ENCODE measurements around the gene ALOX5. TPM values are rescaled to one million over a fixed set of nuclear protein-coding genes. Genes with fewer than 3 reads are reported as not detected.

The ALOX5 gene
- total RNA-seq, 1 experiment from 2014 or later: not detected

DNA sequence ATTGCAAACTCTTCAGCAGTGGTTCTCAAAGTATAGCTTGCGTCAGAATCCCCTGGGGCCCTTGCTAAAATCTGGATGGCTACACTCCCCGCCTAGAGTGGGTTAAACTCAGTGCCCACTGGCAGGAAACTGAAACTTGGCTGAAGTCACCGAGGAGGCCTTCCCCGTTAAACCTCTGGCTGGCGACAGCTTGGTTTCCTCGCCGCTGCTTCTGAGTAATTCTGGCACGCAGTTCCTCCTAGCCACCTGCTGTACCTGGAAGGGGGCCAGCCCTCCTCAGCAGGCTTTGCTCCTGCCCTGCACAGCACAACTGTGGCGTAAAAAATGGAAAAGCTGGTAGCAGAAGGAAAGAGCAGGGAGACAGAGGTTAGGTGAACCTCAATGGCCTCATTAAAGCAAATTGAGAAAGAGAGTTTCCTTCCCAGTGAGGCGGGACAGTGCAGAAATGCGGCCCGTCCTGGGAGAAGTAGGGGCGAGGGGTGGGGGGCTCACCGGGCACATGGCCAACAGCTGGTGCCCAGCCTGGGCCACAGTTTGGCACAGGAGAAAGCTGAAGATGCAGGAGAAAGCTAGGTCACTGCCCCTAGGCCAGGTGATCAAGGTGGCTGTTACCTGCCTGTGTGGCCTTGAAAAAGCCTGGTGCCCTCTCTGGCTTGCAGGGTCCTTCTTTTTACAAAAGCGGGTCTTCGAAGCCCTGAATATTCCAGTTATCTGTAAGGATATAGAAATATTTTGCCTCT, 46.6 kb downstream of the ALOX5 start:
- in situ Hi-C loops (cut with HindIII; ENCODE audit: low sequenced_read_pairs): no loop called here
- DNase-seq (ENCODE audit: low spot score): peak; percentile 81

DNA sequence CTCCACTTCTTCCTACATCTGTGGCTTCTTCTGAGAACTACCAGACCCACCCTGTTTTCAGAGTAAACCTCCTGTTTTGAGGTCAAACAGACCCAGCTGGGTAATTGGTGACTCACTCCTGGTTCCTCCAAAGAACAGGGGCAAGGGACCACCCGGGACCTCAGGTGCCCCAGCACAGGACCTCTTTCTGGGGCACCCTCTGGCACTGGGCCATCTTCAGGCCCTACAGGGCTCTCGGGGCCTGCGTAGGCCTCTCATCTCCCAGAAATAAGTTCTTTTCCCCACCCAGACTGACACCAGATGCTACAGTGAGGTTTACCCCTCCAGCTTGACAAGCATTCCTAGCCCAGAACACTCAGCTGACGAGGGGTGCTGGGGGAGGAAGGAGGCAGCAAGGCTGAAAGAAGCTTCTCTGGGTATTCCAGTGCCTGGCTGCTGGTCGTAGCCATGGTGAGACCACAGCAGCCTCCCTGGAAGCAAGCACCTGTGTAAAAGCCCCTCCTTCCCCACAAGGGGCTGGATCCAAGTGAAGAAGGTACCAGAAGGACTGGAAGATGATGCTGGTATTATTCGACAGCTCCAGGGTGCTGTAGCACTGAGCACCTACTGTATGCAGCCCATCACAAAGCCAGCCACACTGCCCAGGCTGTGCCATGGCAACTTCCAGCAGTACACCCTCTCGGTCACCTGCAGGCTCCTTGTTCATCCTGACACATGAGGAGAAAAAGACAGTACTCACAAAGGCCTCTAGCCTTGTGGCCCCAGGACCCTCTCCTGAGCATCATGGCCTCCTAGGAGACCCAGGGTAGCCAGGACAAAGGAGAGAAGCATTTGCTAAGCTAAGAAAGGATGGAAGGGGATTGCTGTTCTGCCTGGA, 47.4 kb downstream of the ALOX5 start:
- no peak for DNase-seq (ENCODE audit: low spot score)
- in situ Hi-C loops (cut with HindIII; ENCODE audit: low sequenced_read_pairs): no loop called here

DNA sequence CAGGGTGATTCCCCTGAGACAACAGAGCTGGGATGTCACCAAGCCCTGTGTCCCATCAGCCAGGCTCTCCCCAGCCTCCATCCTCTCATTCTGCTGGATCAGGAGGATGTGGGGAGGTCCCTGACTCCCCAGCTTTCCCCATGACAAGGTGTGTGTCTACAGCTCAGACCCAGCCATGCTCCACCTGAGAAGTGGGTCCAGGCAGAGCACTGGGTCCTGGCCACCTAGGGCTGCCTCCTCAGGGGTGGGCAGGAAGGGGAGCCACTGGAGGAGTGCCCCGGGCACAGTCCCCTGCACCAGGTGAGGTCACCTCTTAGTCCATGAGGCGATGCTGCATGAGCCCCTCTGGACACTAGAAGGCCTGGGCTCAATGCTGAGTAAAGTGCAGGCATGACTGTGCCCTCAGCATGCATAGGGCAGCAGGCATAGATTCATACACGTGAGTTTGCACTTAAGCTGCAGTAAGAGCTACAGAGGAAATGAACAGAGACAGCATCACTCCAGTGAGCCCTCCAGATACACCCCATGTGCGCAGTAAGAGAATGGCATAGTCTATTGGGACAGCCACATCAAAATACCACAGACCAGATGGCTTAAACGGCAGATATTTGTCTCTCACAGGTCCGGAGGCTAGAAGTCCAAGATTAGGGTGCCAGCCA, 48.3 kb downstream of the ALOX5 start:
- DNase-seq (ENCODE audit: low spot score): no peak
- in situ Hi-C loops (cut with HindIII; ENCODE audit: low sequenced_read_pairs): no loop called here

DNA sequence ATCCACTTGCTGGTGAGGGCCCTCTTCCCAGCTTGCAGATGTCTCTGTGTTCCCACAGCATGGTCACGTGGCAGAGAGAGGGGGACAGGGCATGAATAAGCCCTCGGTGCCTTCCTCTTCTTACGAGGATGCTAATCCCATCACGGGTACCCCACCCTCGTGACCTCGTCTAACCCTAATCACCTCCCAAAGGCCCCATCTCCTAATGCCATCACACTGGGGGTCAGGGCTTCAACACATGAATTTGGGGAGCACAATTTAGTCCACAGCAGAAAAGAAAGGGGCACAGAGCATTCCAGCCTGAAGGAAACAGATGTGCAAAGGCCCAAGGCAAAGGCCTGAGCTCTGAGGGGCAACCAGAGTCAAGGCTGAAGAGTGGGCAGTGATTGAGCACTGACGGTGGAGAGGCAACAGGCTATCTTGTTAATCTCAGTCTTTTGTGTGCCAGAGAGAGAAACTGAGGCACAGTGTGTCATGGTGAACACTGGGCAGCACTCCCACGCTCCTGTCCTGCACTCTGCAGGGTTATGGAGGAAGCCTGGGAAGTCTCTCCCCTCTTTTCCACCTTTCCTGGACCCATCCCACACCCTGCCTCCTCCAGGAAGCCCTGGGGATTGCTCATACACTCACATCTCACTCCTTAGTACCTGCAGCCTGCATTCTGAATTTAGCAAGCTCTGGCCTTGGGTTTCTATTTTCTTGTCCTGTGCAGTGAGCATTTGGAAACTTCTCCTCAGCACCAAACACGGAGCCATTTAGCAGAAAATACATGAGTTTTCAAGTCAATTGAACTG, 49.0 kb downstream of the ALOX5 start:
- in situ Hi-C loops (cut with HindIII; ENCODE audit: low sequenced_read_pairs): no loop called here
- no peak for DNase-seq (ENCODE audit: low spot score)

DNA sequence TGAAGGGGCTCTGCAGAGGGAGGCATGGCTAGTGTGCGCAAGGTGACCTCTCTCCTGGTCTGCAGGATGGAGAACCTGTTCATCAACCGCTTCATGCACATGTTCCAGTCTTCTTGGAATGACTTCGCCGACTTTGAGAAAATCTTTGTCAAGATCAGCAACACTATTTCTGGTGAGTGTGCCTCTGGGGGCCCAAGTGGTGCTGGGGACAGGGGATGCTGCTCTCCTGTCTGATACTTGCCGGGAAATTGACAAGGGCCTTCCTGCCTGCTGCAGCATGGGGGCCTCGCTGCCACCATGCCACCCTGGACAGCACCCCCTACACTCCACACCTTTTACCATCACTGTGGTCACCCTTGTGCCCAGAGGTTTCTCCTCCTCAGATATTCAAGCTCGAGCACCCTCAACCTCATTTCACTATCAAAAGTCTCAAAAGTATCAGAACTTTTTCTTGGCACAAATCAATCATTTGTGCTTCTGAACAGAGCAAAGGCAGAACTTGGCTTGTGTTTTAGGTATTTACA, 50.0 kb downstream of the ALOX5 start:
- in situ Hi-C loops (cut with HindIII; ENCODE audit: low sequenced_read_pairs): no loop called here
- no peak for DNase-seq (ENCODE audit: low spot score)

DNA sequence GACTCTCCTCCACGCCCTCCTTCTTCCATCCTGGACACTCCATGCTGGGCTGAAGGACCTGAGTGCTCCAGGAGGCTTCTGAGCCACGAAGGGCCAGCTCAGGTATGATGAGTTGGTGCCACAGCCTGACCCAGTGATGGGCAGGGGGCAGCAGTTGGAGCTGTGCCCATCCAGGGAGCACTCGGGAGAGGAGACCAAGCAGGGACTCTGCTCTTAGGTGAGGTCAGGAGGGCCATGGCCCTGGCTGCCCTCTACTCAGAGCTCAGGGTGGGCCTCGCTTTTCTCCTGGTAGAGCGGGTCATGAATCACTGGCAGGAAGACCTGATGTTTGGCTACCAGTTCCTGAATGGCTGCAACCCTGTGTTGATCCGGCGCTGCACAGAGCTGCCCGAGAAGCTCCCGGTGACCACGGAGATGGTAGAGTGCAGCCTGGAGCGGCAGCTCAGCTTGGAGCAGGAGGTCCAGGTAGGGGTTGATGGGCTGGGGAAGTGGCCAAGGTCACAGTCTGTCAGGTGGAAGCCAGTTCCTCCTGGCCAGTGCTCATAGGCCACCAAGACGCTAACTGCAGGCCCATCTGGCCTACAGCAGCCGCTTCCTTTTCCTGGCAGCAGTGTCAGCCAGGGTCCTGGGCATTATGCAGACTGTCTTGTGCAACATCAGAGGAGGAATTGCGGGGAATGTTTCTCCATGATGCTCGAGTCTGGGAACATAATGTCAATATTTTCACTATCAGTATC, 50.8 kb downstream of the ALOX5 start:
- in situ Hi-C loops (cut with HindIII; ENCODE audit: low sequenced_read_pairs): no loop called here

DNA sequence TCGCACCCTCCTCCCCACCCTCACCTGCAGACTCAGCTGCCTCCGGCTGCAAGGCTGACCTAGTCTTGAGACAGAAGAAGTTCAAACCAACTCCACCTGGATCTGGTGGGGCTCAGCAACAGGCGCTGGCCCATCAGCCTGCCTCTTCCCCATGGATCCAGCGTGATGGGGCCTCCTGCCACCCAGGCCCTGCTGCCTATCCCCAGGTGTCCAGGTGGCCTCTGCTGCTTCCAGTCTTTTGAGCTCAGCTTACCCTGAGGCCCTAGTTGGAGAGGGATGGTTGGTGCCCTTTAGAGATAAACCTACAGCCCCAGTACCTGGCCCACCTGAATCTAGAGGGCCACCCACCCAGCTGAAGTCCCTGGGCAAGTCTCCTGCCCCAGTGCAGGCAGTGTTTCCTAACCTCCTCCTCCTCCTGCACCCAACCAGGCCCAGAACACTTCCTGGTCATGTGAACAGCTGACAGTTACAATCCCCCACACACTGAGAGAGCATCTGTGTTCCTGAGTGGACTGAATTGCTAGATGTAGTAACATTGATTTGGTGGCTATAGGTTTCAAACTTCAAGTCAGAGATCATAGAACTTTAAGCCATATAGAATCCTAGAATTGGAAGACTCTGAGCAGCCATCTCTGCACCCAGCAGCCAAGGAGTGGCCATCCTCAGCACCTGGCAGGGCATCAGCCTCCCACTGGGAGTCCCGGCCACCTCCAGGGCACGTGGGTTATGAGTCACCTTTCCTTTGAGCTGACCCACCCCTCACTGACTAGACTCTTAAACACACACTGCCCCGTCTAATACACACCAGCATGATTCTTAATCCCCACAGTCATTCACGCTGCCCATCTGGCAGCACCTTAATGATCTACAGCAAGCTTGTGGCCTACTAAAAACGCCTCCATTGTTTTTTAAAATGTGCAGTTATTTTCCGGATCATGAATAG, 51.9 kb downstream of the ALOX5 start:
- in situ Hi-C loops (cut with HindIII; ENCODE audit: low sequenced_read_pairs): no loop called here
- peak; percentile 63 for DNase-seq (ENCODE audit: low spot score)

More for the DNA sequence above, 50.8 kb downstream of the ALOX5 start:
- DNase-seq (ENCODE audit: low spot score): no peak

DNA sequence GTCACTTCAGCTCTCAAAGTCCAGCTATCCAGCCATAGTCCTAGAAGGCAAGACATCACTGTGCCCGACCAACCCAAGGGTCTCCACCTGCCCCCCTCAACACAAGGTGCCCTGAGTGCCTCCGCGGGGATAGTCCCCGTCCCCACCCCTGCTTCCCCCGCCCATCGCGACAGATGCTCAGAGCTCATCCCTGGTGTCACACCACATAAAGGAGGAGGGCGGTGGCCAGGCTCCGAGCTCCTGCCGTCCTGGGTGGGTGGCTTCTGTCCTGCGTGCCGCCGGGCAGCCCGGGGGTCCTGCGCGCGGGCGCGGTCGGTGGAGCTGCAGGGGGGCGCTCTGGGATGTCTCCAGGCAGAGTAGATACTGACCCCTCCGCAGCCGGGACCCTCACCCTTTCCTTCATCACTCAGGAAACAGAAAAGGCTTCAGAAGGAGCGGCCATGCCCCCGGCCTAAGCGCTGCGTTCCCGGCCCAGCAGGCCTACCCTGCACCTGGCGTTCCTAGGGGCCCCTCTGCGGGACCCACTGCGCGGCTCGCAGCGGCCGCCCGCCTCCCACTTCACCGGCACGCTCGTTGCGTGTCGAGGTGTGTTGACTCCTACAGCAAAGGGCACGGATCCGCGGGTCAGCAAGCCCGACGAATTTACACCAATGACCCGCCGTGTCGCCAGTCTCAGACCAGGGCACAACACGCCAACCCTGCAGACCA, 53.4 kb downstream of the ALOX5 start:
- no peak for DNase-seq (ENCODE audit: low spot score)
- in situ Hi-C loops (cut with HindIII; ENCODE audit: low sequenced_read_pairs): no loop called here

DNA sequence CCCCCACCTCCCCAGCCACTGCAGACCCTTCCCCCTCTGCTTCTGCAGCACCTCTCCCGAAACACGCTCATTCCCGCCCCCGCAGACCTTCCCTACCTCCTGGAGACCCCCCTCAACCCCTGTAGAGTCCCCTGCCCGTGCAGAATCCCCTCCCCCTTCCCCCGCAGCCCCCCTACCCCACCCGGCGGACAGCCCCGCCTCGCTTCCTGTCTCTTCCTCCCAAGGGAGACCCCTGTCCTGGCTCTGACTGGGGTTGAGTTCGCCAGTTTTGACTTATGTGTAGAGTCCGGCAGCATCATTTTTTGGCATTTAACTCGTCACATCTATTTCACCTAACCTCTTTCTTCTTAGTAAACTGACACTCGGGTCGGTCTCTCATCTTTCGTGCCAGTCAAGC, 54.0 kb downstream of the ALOX5 start:
- in situ Hi-C loops (cut with HindIII; ENCODE audit: low sequenced_read_pairs): no loop called here

DNA sequence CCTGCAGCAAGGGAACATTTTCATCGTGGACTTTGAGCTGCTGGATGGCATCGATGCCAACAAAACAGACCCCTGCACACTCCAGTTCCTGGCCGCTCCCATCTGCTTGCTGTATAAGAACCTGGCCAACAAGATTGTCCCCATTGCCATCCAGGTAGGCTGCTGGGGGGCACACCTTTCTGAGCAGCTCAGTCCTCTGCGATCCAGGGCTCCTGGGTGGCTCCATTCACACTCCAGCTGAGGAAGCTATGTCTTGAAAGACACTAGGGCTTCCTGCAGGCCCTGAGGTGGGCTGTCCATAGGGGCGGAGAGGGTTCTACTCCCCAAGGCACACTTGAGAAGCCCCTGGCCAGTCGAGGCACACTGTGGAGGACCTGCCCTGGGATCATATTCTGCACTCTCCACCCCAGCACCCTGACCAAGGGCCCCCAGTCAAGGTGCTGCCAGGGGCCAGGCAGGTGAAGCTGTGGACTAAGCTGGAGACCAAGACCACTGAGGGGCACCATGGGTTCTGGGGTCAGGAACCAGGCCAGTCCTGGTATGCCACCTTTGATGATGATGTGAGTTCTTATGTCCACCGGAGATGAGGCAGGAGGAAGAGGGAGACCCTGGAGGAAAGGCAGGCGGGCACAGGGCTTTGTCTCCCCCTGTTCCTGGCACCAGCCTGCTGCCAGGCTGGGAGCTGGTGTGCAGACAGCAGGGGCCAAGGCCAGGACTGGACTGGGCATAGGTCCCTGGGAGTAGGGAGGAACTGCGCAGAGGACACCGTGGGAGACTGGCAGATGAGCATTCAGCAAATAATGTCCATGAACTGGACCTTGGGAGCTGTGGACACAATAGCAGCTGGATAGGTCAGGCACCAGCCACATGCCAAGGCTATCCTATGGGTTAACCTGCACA, 54.8 kb downstream of the ALOX5 start:
- in situ Hi-C loops (cut with HindIII; ENCODE audit: low sequenced_read_pairs): no loop called here
- DNase-seq (ENCODE audit: low spot score): no peak

More for the DNA sequence above, 54.0 kb downstream of the ALOX5 start:
- DNase-seq (ENCODE audit: low spot score): no peak

DNA sequence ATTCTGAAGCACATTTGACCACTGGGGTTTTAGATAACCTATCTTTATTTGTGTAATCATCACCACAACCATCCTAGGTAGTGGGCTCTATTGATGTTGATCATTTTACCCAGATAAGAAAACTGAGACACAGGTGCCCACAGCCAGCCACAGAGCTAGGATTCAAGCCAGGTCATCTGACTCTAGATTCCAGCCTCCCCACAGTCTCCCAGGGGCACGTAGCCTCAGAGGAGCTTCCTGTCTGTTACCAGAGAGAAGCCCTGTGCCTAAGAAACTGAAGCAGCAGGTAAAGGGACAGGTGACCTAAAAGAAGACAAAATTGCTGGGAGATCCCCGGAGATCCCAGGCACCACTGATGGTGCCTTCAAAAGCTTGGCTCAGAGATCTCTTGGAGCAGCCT, 55.8 kb downstream of the ALOX5 start:
- no peak for DNase-seq (ENCODE audit: low spot score)
- in situ Hi-C loops (cut with HindIII; ENCODE audit: low sequenced_read_pairs): no loop called here

DNA sequence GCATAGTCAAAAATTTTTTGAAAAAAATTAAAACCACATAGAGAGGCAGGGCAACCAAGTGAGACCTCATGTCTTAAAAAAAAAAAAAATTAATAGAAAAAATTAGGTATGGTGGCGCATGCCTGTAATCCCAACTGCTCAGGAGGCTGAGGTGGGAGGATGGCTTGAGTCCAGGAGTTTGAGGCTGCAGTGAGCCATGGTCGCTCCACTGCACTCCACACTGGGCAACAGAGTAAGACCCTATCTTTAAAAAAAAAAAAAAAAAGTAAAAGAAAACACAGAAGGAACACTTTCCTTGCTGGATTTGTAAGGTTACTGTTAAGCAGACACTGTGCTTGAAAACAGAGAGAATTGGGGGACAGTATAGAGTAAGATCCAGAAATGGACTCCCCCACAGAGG, 58.1 kb downstream of the ALOX5 start:
- DNase-seq (ENCODE audit: low spot score): no peak

DNA sequence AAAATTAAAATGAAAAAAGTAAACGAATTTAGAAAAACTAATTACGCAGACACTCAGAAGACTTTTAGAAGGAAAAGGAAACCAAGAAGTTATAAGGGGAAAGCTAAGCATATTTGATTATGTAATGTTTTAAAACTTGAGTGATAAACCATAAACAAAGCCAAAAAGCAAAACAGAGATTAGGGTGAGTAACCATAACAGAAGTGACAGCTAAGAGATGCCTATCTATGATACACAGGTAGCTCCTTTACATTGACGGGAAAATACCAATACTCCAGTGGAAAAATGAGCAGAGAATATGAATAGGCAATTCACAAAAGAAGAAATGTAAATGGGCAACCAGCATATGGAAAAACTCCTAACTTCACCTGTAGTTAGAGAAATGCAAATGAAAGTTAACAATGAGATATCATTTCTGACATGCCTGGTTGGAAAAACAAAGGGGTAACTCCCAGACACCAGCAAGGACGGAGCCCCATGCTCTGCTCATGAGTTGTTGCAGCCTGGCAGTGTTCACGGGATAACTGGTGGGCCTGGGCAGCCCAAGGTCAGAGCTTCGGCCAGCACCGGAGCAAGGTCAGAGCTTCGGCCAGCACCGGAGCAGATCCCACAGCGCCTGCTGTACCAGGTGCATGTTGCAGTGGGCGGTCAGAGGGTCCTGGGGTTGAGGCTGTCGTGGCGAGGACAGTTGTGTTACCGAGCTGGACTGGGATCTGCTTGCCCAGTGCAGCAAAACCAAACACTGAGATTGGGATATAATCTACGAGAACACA, 58.9 kb downstream of the ALOX5 start:
- in situ Hi-C loops (cut with HindIII; ENCODE audit: low sequenced_read_pairs): no loop called here
- DNase-seq (ENCODE audit: low spot score): no peak

More for the DNA sequence above, 58.1 kb downstream of the ALOX5 start:
- in situ Hi-C loops (cut with HindIII; ENCODE audit: low sequenced_read_pairs): no loop called here

DNA sequence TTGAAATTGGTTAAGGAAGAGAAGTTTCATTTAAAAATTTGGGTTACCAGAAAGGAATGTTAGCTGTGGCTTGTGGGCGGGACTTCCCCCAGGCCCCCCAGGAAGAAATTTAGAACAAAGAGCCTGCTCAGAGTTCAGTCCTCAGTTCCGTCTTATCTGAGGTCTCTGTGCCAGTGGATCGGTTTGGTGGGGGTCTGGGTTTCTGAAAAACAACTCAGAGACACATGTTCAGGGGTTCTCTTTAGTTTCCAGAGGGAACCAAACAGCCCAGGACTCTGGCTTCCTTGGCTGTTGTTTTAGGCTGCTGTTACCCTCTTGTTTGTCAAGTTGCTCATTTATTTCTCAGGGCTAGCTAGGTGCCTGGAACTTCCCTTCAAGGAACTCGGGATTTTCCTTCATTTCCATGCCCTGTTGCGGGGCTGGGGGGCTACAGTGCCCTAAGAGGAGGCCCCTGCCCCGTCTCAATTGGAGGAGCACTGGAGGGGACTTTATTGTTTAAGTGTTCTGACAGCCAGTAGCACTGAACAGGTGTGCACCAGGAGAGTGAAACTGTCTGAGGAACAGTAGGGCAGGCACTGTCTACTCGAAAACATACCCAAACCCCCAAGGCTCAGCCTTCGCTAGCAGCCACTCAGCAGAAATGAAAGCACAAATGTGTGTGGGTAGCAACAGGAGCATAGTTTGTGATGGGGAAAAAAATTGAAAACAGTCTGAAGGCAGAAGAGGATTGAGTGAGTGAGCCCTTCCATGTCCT, 59.9 kb downstream of the ALOX5 start:
- DNase-seq (ENCODE audit: low spot score): no peak
- in situ Hi-C loops (cut with HindIII; ENCODE audit: low sequenced_read_pairs): no loop called here

Data from G401 (cell line).